ENCODE measurements around the gene EYA4. TPM values are rescaled to one million over a fixed set of nuclear protein-coding genes. Genes with fewer than 3 reads are reported as not detected.

Gene EYA4
- total and polyA plus RNA-seq, 2 of the 4 experiments (the other 2 are of a cell fraction) = 5.7 to 11.1 TPM

DNA sequence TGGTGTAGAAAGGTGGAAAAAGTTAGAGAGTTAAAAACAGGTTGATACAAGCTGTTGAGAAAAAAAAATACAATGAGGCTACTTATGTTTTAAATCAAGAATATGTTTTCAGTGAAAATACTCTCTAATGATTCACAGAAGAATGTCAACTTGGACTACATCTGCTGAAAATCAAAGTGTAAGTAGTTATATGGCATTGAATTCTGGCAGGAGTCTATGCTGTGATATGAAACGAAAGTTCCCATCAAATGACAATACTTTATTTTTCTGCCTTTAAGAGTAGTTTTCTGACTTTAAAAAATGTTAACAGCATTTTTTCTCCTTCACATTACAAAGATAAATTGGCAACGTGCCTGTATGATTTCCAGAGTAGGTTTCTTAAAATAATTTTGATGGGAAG is 158.3 kb downstream of the EYA4 start:
- Histone ChIP-seq H3K4me2 (ENCODE audit: low read depth, low read length) (no peak overlapping the region), H3K14ac (replicated peaks; ENCODE audit: low read depth, low read length) (no peak overlapping the region), H3K36me3 (ENCODE audit: control insufficient read depth, insufficient read depth, low read length) (no peaks in the 10 kb centered on the region; the same call in 1 of the 2 replicates), H3K9me1 (ENCODE audit: insufficient read depth, low read length) (no peaks in the 10 kb centered on the region), H2AK5ac (ENCODE audit: low read depth, low read length) (no peak overlapping the region), H2AFZ (replicated peaks; ENCODE audit: low read length, poor library complexity) (no peak overlapping the region), H3K79me1 (ENCODE audit: low read depth in 1 of 2, low read length in 2 of 2) (peaks cover 0 to 4% of the 10 kb centered on the region in 2 experiments; a peak in 1 of 4 replicates), H3K23ac (ENCODE audit: low read depth, low read length) (no peak overlapping the region), H3K9ac (ENCODE audit: low read depth, low read length) (no peak overlapping the region), H3K56ac (ENCODE audit: extremely low read depth, insufficient read depth, low read length) (no peak overlapping the region), H3K18ac (ENCODE audit: low read depth, low read length) (no peak overlapping the region), H3K4me1 (ENCODE audit: control insufficient read depth, insufficient read depth, low read length) (peaks cover 2% of the 10 kb centered on the region; the same call in 1 of the 2 replicates), H2BK5ac (ENCODE audit: low read depth, low read length, poor library complexity, severe bottlenecking) (no peak overlapping the region), H2BK15ac (ENCODE audit: low read depth, low read length) (no peak overlapping the region), H3K4me3 (ENCODE audit: insufficient read depth, low read depth, low read length) (no peak overlapping the region), H3K4ac (ENCODE audit: low read depth, low read length) (no peak overlapping the region), H3K27ac (ENCODE audit: insufficient read depth, low read length) (no peak overlapping the region), H4K5ac (ENCODE audit: low read depth, low read length) (no peak overlapping the region), H4K20me1 (ENCODE audit: insufficient read depth, low read length) (no peaks in the 10 kb centered on the region; the same call in 1 of the 2 replicates), H2BK20ac (ENCODE audit: low read depth, low read length) (no peak overlapping the region), H2AK9ac (replicated peaks; ENCODE audit: low read depth, low read length, poor library complexity) (no peak overlapping the region), H3K9me3 (ENCODE audit: control insufficient read depth, insufficient read depth, low read length) (no peaks in the 10 kb centered on the region), H3K27me3 (ENCODE audit: control insufficient read depth, insufficient read depth, low read length) (no peaks in the 10 kb centered on the region), H4K8ac (ENCODE audit: low read depth in 2 of 2, low read length in 2 of 2) (no peak overlapping the region), H4K91ac (ENCODE audit: insufficient read depth, low read depth, low read length) (no peak overlapping the region), H2BK120ac (ENCODE audit: low read depth, low read length) (no peak overlapping the region)
- in situ Hi-C loops (cut with MboI; ENCODE audit: low sequenced_read_pairs) = no loop called here
- ATAC-seq (ENCODE audit: low read depth) = no peak
- no TSS peak for BruUV-seq (replicated peaks)
- intact Hi-C loops (cut with micrococcal nuclease) = no loop called here
- CTCF ChIA-PET = no interaction called here
- POLR2A ChIA-PET (ENCODE audit: unreplicated experiment) = no interaction called here
- no peak for DNase-seq
- dilution Hi-C loops (cut with HindIII; ENCODE audit: low sequenced_read_pairs, unreplicated experiment) = no loop called here
- WGBS, 2 experiments (ENCODE audit: extremely low coverage in 2 of 2, insufficient read length in 1 of 2) = no CpG with 5 or more reads among the region's 2 CpGs
- TF ChIP-seq CEBPB (IDR thresholded peaks at IDR 0.05; ENCODE audit: low read depth, low read length) = no peak
- TF ChIP-seq CHD1 (IDR thresholded peaks at IDR 0.05; ENCODE audit: low read depth, low read length) = no peak
- TF ChIP-seq, protein P1, sequence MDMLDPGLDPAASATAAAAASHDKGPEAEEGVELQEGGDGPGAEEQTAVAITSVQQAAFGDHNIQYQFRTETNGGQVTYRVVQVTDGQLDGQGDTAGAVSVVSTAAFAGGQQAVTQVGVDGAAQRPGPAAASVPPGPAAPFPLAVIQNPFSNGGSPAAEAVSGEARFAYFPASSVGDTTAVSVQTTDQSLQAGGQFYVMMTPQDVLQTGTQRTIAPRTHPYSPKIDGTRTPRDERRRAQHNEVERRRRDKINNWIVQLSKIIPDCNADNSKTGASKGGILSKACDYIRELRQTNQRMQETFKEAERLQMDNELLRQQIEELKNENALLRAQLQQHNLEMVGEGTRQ (IDR thresholded peaks at IDR 0.05; ENCODE audit: low read depth, low read length) = no peak
- no peak for TF ChIP-seq NFE2L2 (IDR thresholded peaks at IDR 0.05; ENCODE audit: low read depth, low read length)
- no peak for TF ChIP-seq RAD21 (IDR thresholded peaks at IDR 0.05; ENCODE audit: low read length)
- no peak for TF ChIP-seq POLR2A (IDR thresholded peaks at IDR 0.05; ENCODE audit: low read depth, low read length)
- TF ChIP-seq, protein P2, sequence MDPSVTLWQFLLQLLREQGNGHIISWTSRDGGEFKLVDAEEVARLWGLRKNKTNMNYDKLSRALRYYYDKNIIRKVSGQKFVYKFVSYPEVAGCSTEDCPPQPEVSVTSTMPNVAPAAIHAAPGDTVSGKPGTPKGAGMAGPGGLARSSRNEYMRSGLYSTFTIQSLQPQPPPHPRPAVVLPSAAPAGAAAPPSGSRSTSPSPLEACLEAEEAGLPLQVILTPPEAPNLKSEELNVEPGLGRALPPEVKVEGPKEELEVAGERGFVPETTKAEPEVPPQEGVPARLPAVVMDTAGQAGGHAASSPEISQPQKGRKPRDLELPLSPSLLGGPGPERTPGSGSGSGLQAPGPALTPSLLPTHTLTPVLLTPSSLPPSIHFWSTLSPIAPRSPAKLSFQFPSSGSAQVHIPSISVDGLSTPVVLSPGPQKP (IDR thresholded peaks at IDR 0.05; ENCODE audit: borderline replicate concordance, low read depth, low read length) = no peak
- no peak for TF ChIP-seq MAZ (IDR thresholded peaks at IDR 0.05; ENCODE audit: borderline replicate concordance, low read depth, low read length)
- TF ChIP-seq BHLHE40 (IDR thresholded peaks at IDR 0.05; ENCODE audit: low read depth, low read length) = no peak
- no peak for TF ChIP-seq FOS (IDR thresholded peaks at IDR 0.05; ENCODE audit: low read depth, low read length)
- no peak for TF ChIP-seq RCOR1 (IDR thresholded peaks at IDR 0.05; ENCODE audit: insufficient replicate concordance, low read length)
- no peak for TF ChIP-seq SMC3 (IDR thresholded peaks at IDR 0.05; ENCODE audit: low read depth, low read length)
- no peak for TF ChIP-seq RFX5 (IDR thresholded peaks at IDR 0.05; ENCODE audit: low read depth, low read length)
- no peak for TF ChIP-seq MAFK (IDR thresholded peaks at IDR 0.05; ENCODE audit: low read depth, low read length)
- no peak for TF ChIP-seq CTCF (conservative IDR thresholded peaks at IDR 0.05; ENCODE audit: low read depth, low read length)
- TF ChIP-seq MXI1 (IDR thresholded peaks at IDR 0.05; ENCODE audit: borderline replicate concordance, low read depth, low read length) = no peak

Measured in IMR-90 (cell line).